HepG2 (cell line): ENCODE measurements around the gene SH2D3C. TPM values are rescaled to one million over a fixed set of nuclear protein-coding genes. Genes with fewer than 3 reads are reported as not detected.
A peak's percentile ranks its signal among the peaks of the same experiment; 100 is the strongest.

ENCODE experiments used
- AHR ChIP-seq: IDR thresholded peaks from 2 replicates; pipeline ENCODE4 v1.6.1; 2018; ENCODE audit warnings: missing genetic modification reagents, missing compliant biosample characterization
- CREM ChIP-seq, 2 experiments: sonication (generic) in 1 of 2; formaldehyde crosslinking in 1 of 2; IDR thresholded peaks; 2 replicates each; pipeline versions ENCODE4 v1.4.0 to v1.6.1; 2016 to 2020; ENCODE audit warnings: antibody characterized with exemption in 1 of 2, mild to moderate bottlenecking in 1 of 2, missing genetic modification reagents in 1 of 2
- DZIP1 ChIP-seq: sonication (generic); formaldehyde crosslinking; IDR thresholded peaks from 2 replicates; pipeline ENCODE4 v1.5.0; 2020; ENCODE audit warnings: mild to moderate bottlenecking, missing genetic modification reagents
- ETV6 ChIP-seq: sonication (generic); formaldehyde crosslinking; conservative IDR thresholded peaks from 2 replicates; pipeline ENCODE4 v1.4.0; 2020; ENCODE audit warnings: missing genetic modification reagents
- HDAC2 ChIP-seq: sonication (generic); formaldehyde crosslinking; IDR thresholded peaks from 2 replicates; pipeline ENCODE4 v1.4.0; 2020; ENCODE audit warnings: missing genetic modification reagents
- KLF12 ChIP-seq: sonication (generic); formaldehyde crosslinking; IDR thresholded peaks from 2 replicates; pipeline ENCODE4 v1.4.0; 2020; ENCODE audit warnings: missing genetic modification reagents, borderline replicate concordance
- MED1 ChIP-seq: sonication (generic); formaldehyde crosslinking; IDR thresholded peaks from 2 replicates; pipeline ENCODE4 v1.4.0; 2020; ENCODE audit warnings: missing genetic modification reagents
- SMARCC2 ChIP-seq: fragments of 450-650 bp; IDR thresholded peaks from 2 replicates; pipeline ENCODE4 v1.6.1; 2017; ENCODE audit warnings: antibody characterized with exemption, mild to moderate bottlenecking
- SNAPC2 ChIP-seq: sonication (generic); formaldehyde crosslinking; IDR thresholded peaks from 2 replicates; pipeline ENCODE4 v1.8.1; 2022; ENCODE audit warnings: mild to moderate bottlenecking, missing genetic modification reagents
- SRSF9 ChIP-seq: fragments of 200-400 bp; formaldehyde crosslinking; IDR thresholded peaks from 2 replicates; pipeline ENCODE4 v1.6.1; 2018; ENCODE audit warnings: borderline replicate concordance, mild to moderate bottlenecking, low read depth, low read length; ENCODE audit not compliant: insufficient read depth, poor library complexity, severe bottlenecking
- TOE1 ChIP-seq: sonication (generic); formaldehyde crosslinking; IDR thresholded peaks from 2 replicates; pipeline ENCODE4 v1.4.0; 2020; ENCODE audit warnings: mild to moderate bottlenecking, missing genetic modification reagents
- ZBTB10 ChIP-seq: sonication (generic); formaldehyde crosslinking; IDR thresholded peaks from 2 replicates; pipeline ENCODE4 v1.4.0; 2020; ENCODE audit warnings: missing genetic modification reagents, borderline replicate concordance
- ZBTB38 ChIP-seq: sonication (generic); formaldehyde crosslinking; IDR thresholded peaks from 2 replicates; pipeline ENCODE4 v1.5.1; 2020; ENCODE audit warnings: mild to moderate bottlenecking, missing genetic modification reagents
- ZFP82 ChIP-seq: sonication (generic); formaldehyde crosslinking; IDR thresholded peaks from 2 replicates; pipeline ENCODE4 v1.5.1; 2020; ENCODE audit warnings: mild to moderate bottlenecking, missing genetic modification reagents, borderline replicate concordance
- ZNF160 ChIP-seq: sonication (generic); formaldehyde crosslinking; IDR thresholded peaks from 2 replicates; pipeline ENCODE4 v1.8.0; 2022; ENCODE audit warnings: mild to moderate bottlenecking, inconsistent platforms, missing genetic modification reagents
- ZNF230 ChIP-seq: sonication (generic); formaldehyde crosslinking; IDR thresholded peaks from 2 replicates; pipeline ENCODE4 v1.4.0; 2020; ENCODE audit warnings: mild to moderate bottlenecking, missing genetic modification reagents
- ZNF280D ChIP-seq: sonication (generic); formaldehyde crosslinking; IDR thresholded peaks from 2 replicates; pipeline ENCODE4 v1.5.1; 2020; ENCODE audit warnings: mild to moderate bottlenecking, missing genetic modification reagents
- ZNF337 ChIP-seq: sonication (generic); formaldehyde crosslinking; IDR thresholded peaks from 2 replicates; pipeline ENCODE4 v1.5.1; 2020; ENCODE audit warnings: missing genetic modification reagents, low read depth, mild to moderate bottlenecking, borderline replicate concordance
- ZNF724P ChIP-seq: sonication (generic); formaldehyde crosslinking; IDR thresholded peaks from 2 replicates; pipeline ENCODE4 v1.8.0; 2022; ENCODE audit warnings: missing genetic modification reagents, borderline replicate concordance
- ZNF737 ChIP-seq: sonication (generic); formaldehyde crosslinking; IDR thresholded peaks from 2 replicates; pipeline ENCODE4 v1.5.0; 2020; ENCODE audit warnings: missing genetic modification reagents, mild to moderate bottlenecking, borderline replicate concordance
- ZNF780A ChIP-seq: sonication (generic); formaldehyde crosslinking; IDR thresholded peaks from 2 replicates; pipeline ENCODE4 v1.8.0; 2022; ENCODE audit warnings: mild to moderate bottlenecking, missing genetic modification reagents, moderate library complexity
- ZNF878 ChIP-seq: sonication (generic); formaldehyde crosslinking; IDR thresholded peaks from 2 replicates; pipeline ENCODE4 v1.8.1; 2023; ENCODE audit warnings: mild to moderate bottlenecking, missing genetic modification reagents, moderate library complexity
- polyA plus RNA-seq, 8 experiments: library from polyadenylated mRNA; depleted of rRNA in 3 of 8; stranded (reverse) in 7 of 8; unstranded in 1 of 8; fragments of >200 nt; fragmentation: Illumina TruSeq in 4 of 8; extraction: Trizol in 4 of 8; gene quantifications; 2 replicates each; pipeline versions ENCODE4 v1.2.1 to v1.2.3, GENCODE V29; 2011 to 2016; ENCODE audit warnings: low read depth in 4 of 8, missing spikeins in 1 of 8, mixed read lengths in 1 of 8; ENCODE audit not compliant: insufficient read depth in 1 of 8
- total RNA-seq, 5 experiments: library from RNA; depleted of rRNA; stranded (reverse); fragments of >200 nt; fragmentation: Illumina TruSeq; extraction: Trizol; gene quantifications; 2 replicates each; pipeline ENCODE4 v1.2.3, GENCODE V29; 2016; ENCODE audit warnings: low read depth in 1 of 5

SH2D3C gene
- total and polyA plus RNA-seq, 2 of the 13 experiments (the other 11 are each of a cell fraction or from before 2014, with no cell fraction given), result not detected

- no peak for TF ChIP-seq ZBTB10
- TF ChIP-seq TOE1 (CRISPR knock-in tag), result no peak
- no peak for TF ChIP-seq ZNF737 (CRISPR knock-in tag)
- TF ChIP-seq HDAC2, result peak; percentile 60
- TF ChIP-seq SNAPC2 (CRISPR knock-in tag), result no peak
- TF ChIP-seq ZNF878 (CRISPR knock-in tag), result no peak
- TF ChIP-seq ZFP82 (CRISPR knock-in tag), result no peak
- TF ChIP-seq ZNF780A (CRISPR knock-in tag), result no peak
- TF ChIP-seq ZNF280D (CRISPR knock-in tag), result no peak
- TF ChIP-seq KLF12, result no peak
- peak; percentile 27; the same call in 1 of the 2 replicates for TF ChIP-seq ZBTB38
- no peak for TF ChIP-seq ZNF230 (CRISPR knock-in tag)
- no peak for TF ChIP-seq SMARCC2
- TF ChIP-seq ETV6 (CRISPR knock-in tag), result no peak
- no peak for TF ChIP-seq ZNF337 (CRISPR knock-in tag)
- TF ChIP-seq CREM (IDR thresholded peaks at IDR 0.05), result no peak
- TF ChIP-seq CREM (CRISPR knock-in tag; IDR thresholded peaks at IDR 0.05), result no peak
- TF ChIP-seq AHR (CRISPR knock-in tag), result 0 out of 2 replicates have a peak, but pooled peaks have one; percentile 47
- TF ChIP-seq ZNF160 (CRISPR knock-in tag), result no peak
- TF ChIP-seq ZNF724P (CRISPR knock-in tag), result peak; percentile 70; the same call in 1 of the 2 replicates
- peak; percentile 69 for TF ChIP-seq MED1 (CRISPR knock-in tag)
- no peak for TF ChIP-seq SRSF9
- TF ChIP-seq DZIP1 (CRISPR knock-in tag), result no peak
These were observed 47.0 kb upstream of the SH2D3C start (continued) for GRCh38 chr9:127825319-127826051.
